Measurements from ENCODE around the gene ZNF410.

DNA sequence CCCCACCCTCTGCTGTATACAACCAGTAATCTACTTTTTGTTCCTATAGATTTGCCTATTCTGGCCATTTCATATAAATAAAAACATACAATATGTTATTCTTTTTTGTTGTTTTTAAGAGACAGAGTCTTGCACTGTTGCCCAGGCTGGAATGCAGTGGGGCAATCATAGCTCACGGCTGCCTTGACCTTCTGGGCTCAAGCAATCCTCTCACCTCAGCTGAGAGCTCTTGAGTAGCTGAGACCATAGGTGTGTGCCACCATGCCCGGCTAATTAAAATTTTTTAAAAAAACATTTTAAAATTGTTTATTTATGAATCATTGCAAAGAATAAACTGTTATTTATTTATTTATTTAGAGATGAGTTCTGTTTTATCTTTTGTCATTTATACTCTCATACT lies 23.4 kb upstream of the ZNF410 start:
- TF ChIP-seq, protein P1, sequence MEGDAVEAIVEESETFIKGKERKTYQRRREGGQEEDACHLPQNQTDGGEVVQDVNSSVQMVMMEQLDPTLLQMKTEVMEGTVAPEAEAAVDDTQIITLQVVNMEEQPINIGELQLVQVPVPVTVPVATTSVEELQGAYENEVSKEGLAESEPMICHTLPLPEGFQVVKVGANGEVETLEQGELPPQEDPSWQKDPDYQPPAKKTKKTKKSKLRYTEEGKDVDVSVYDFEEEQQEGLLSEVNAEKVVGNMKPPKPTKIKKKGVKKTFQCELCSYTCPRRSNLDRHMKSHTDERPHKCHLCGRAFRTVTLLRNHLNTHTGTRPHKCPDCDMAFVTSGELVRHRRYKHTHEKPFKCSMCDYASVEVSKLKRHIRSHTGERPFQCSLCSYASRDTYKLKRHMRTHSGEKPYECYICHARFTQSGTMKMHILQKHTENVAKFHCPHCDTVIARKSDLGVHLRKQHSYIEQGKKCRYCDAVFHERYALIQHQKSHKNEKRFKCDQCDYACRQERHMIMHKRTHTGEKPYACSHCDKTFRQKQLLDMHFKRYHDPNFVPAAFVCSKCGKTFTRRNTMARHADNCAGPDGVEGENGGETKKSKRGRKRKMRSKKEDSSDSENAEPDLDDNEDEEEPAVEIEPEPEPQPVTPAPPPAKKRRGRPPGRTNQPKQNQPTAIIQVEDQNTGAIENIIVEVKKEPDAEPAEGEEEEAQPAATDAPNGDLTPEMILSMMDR (IDR thresholded peaks at IDR 0.05 in 8 of 11, conservative IDR thresholded peaks at IDR 0.05 in 3 of 11) = no peak
- no peak for TF ChIP-seq POLR2AphosphoS5 (IDR thresholded peaks at IDR 0.05)
- TF ChIP-seq POLR2A (IDR thresholded peaks at IDR 0.05) = no peak
